ENCODE data around the gene DNAJB1. TPM values are rescaled to one million over a fixed set of nuclear protein-coding genes. Genes with fewer than 3 reads are reported as not detected.
A peak's percentile ranks its signal among the peaks of the same experiment; 100 is the strongest.

Gene DNAJB1
- total RNA-seq, 1 donor, result 70.9 TPM

DNA sequence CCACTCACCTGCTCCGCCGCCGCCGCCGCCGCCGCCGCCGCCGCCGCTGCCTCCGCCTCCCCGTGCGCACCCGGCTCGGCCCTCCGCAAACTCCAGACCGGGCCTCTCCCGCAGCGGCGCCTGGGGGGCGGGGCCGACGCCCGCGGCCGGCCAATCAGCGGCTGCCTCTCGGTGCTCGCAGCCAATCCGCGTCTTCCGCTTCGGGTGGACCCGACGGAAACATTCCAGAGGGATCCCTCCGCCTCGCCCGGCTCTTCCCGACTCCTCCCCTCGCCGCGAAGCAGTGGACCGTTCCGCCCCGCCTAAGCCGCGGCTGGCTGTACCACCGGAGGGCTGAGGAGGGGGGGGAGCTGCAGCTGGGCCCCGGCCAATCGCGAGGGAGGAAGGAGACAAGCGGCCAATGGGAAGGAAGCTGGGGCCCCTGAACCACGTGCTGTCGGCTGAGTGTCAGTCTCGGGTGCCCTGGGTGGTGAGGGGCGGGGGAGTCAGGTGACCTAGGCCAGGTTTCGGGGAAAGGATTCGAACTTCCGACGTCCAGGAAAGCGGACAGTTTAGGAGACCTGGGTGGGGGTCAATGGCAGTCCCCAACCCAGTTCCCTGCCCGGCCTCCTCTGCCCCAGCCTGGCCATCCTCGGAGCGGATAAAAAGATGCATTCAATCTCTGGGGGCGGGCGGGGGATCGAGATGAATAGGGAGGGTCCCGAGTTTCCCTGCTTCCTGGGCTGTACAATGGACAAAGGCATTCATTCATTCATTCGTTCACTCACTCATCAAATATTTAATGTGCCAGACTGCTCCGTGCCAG is 22.0 kb downstream of the DNAJB1 start, which contains the start of gene GIPC1:
Gene GIPC1, minus strand, starts transcription at position 99 of the 805 bp plus-strand sequence. CDS start 13,151 bp downstream, outside the sequence.
- H3K27ac ChIP-seq (ENCODE audit: low read depth, low read length), result peak within 1 kb of the TSS; percentile 56
- H2AFZ ChIP-seq (ENCODE audit: low read length), result peak within 1 kb of the TSS; percentile 71
- H3K27me3 ChIP-seq (ENCODE audit: insufficient read depth, low read length), result no peaks in the 10 kb centered on the region
- H3K9me3 ChIP-seq (ENCODE audit: low read depth, low read length), result no peaks in the 10 kb centered on the region
- H3K4me1 ChIP-seq (ENCODE audit: insufficient read depth, low read length), result peaks cover 27% of the 10 kb centered on the region
- DNase-seq (ENCODE audit: insufficient read length, low spot score, missing footprints), result peak; percentile 100
- H3K36me3 ChIP-seq (ENCODE audit: insufficient read depth, low read length), result peaks cover 17% of the 10 kb centered on the region
- peaks cover 17% of the 10 kb centered on the region for H4K20me1 ChIP-seq (ENCODE audit: insufficient read depth, low read length)
- peaks cover 39% of the 10 kb centered on the region for H3K79me2 ChIP-seq (ENCODE audit: insufficient read depth, low read length)
- TF ChIP-seq CTCF (IDR thresholded peaks at IDR 0.05; ENCODE audit: extremely low read depth, low read depth, low read length), result no peak
- H3K4me2 ChIP-seq (ENCODE audit: insufficient read depth, low read length), result peak within 1 kb of the TSS; percentile 97
- H3K4me3 ChIP-seq (ENCODE audit: insufficient read depth, low read length), result peak within 1 kb of the TSS; percentile 95

DNA sequence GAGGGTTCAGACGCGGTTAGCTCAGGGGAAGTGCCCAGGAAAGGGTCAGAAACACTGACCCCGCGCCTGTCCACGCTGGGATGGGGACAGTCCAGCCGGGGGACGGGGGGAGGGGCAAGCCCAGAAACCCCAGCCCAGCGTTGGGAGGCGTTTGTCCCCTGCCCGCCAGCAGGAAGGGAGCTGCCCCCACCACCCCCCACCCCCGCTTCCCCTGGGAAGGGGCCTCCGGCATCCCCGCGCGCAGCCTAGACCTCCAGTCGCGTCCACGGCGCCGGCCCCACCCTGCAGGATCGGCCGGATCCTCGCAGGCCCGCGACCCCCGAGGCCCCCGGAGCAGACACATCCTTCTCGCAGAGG is 22.5 kb downstream of the DNAJB1 start:
- peak overlapping the region; percentile 97 for H3K4me2 ChIP-seq (ENCODE audit: insufficient read depth, low read length)
- DNase-seq (ENCODE audit: insufficient read length, low spot score, missing footprints), result no peak
- H2AFZ ChIP-seq (ENCODE audit: low read length), result peak overlapping the region; percentile 41
- H3K9me3 ChIP-seq (ENCODE audit: low read depth, low read length), result no peaks in the 10 kb centered on the region
- peak overlapping the region; percentile 95 for H3K4me3 ChIP-seq (ENCODE audit: insufficient read depth, low read length)
- H3K27ac ChIP-seq (ENCODE audit: low read depth, low read length), result no peak overlapping the region
- peaks cover 39% of the 10 kb centered on the region for H3K79me2 ChIP-seq (ENCODE audit: insufficient read depth, low read length)
- no peak for TF ChIP-seq CTCF (IDR thresholded peaks at IDR 0.05; ENCODE audit: extremely low read depth, low read depth, low read length)
- peaks cover 21% of the 10 kb centered on the region for H3K36me3 ChIP-seq (ENCODE audit: insufficient read depth, low read length)
- no peaks in the 10 kb centered on the region for H3K27me3 ChIP-seq (ENCODE audit: insufficient read depth, low read length)
- H3K4me1 ChIP-seq (ENCODE audit: insufficient read depth, low read length), result peaks cover 27% of the 10 kb centered on the region
- peaks cover 17% of the 10 kb centered on the region for H4K20me1 ChIP-seq (ENCODE audit: insufficient read depth, low read length)

GRCh38 chr19:14494910-14495671 is 23.1 kb downstream of the DNAJB1 start:
- Histone ChIP-seq H3K27ac (ENCODE audit: low read depth, low read length) (peak overlapping the region; percentile 37), H3K4me2 (ENCODE audit: insufficient read depth, low read length) (peak overlapping the region; percentile 97)

More at GRCh38 chr19:14494910-14495671, 23.1 kb downstream of the DNAJB1 start:
- Histone ChIP-seq H2AFZ (ENCODE audit: low read length) (peak overlapping the region; percentile 41), H3K9me3 (ENCODE audit: low read depth, low read length) (no peaks in the 10 kb centered on the region), H3K4me3 (ENCODE audit: insufficient read depth, low read length) (peak overlapping the region; percentile 95), H3K27me3 (ENCODE audit: insufficient read depth, low read length) (no peaks in the 10 kb centered on the region), H3K79me2 (ENCODE audit: insufficient read depth, low read length) (peaks cover 39% of the 10 kb centered on the region), H3K4me1 (ENCODE audit: insufficient read depth, low read length) (peaks cover 27% of the 10 kb centered on the region), H4K20me1 (ENCODE audit: insufficient read depth, low read length) (peaks cover 17% of the 10 kb centered on the region), H3K36me3 (ENCODE audit: insufficient read depth, low read length) (peaks cover 21% of the 10 kb centered on the region)
- no peak for TF ChIP-seq CTCF (IDR thresholded peaks at IDR 0.05; ENCODE audit: extremely low read depth, low read depth, low read length)
- peak; percentile 97 for DNase-seq (ENCODE audit: insufficient read length, low spot score, missing footprints)
